GM21619 (cell line): Measurements from ENCODE around the gene PIGT.

Experiments
- ATAC-seq: cut with Tn5 transposase; IDR thresholded peaks from one replicate; pipeline ENCODE4 v1.9.1; 2021; ENCODE audit not compliant: unreplicated experiment

Gene PIGT

GRCh38 chr20:45427236-45428149, 11.6 kb downstream of the PIGT start:
- no peak for ATAC-seq

- ATAC-seq, result no peak
These were observed 13.7 kb downstream of the PIGT start for GRCh38 chr20:45429618-45430017.

- ATAC-seq, result peak; percentile 76
These were observed 16.4 kb downstream of the PIGT start for GRCh38 chr20:45432294-45432693.

GRCh38 chr20:45433316-45433715, 17.4 kb downstream of the PIGT start:
- ATAC-seq, result no peak

- ATAC-seq, result no peak
These were observed 18.0 kb downstream of the PIGT start for GRCh38 chr20:45433976-45434375.

- no peak for ATAC-seq
These were observed 21.0 kb downstream of the PIGT start for GRCh38 chr20:45436732-45437485.

- ATAC-seq, result no peak
These were observed 24.5 kb downstream of the PIGT start for GRCh38 chr20:45440424-45440823.

GRCh38 chr20:45440891-45441685, 25.1 kb downstream of the PIGT start:
- ATAC-seq, result no peak

GRCh38 chr20:45441746-45442145, 25.8 kb downstream of the PIGT start:
- ATAC-seq, result no peak

GRCh38 chr20:45444050-45444449, 28.1 kb downstream of the PIGT start:
- no peak for ATAC-seq

GRCh38 chr20:45445805-45446562, 30.0 kb downstream of the PIGT start:
- no peak for ATAC-seq

- ATAC-seq, result no peak
These were observed 32.3 kb downstream of the PIGT start for GRCh38 chr20:45448270-45448669.

- ATAC-seq, result no peak
These were observed 33.6 kb downstream of the PIGT start for GRCh38 chr20:45449528-45449927.

GRCh38 chr20:45450097-45450818, 34.3 kb downstream of the PIGT start:
- ATAC-seq, result no peak

- ATAC-seq, result no peak
These were observed 36.3 kb downstream of the PIGT start for GRCh38 chr20:45452238-45452637.

GRCh38 chr20:45452772-45453691, 37.1 kb downstream of the PIGT start:
- no peak for ATAC-seq

GRCh38 chr20:45456632-45457031, 40.7 kb downstream of the PIGT start:
- no peak for ATAC-seq

- ATAC-seq, result no peak
These were observed 43.7 kb downstream of the PIGT start for GRCh38 chr20:45459606-45460005.

- no peak for ATAC-seq
These were observed 45.3 kb downstream of the PIGT start for GRCh38 chr20:45461225-45461624.
